Endometrial microvascular endothelial cells (primary cell): ENCODE results near the gene CAPS2. TPM values are rescaled to one million over a fixed set of nuclear protein-coding genes. Genes with fewer than 3 reads are reported as not detected.

Source experiments
- total RNA-seq: library from RNA; depleted of rRNA; stranded (reverse); fragments of >200 nt; gene quantifications from one replicate; pipeline ENCODE4 v1.2.3, GENCODE V29; 2015; ENCODE audit errors: inconsistent ontology term

CAPS2 gene
- total RNA-seq, 1 donor from 2014 or later, result 2.9 TPM

Other genes starting within 250 kb of the CAPS2 start
- gene KCNC2, start 120.5 kb downstream of the CAPS2 start, total RNA-seq, result not detected
- gene GLIPR1L1, start 4.3 kb upstream of the CAPS2 start, total RNA-seq, result not detected
- not detected for gene GLIPR1L2, start 60.8 kb upstream of the CAPS2 start, total RNA-seq
- 74.1 TPM for gene GLIPR1, start 150.4 kb upstream of the CAPS2 start, total RNA-seq
- gene KRR1, start 181.3 kb upstream of the CAPS2 start, total RNA-seq, result 72.2 TPM